ENCODE results near the gene BTBD3. TPM values are rescaled to one million over a fixed set of nuclear protein-coding genes. Genes with fewer than 3 reads are reported as not detected.

The BTBD3 gene
- total RNA-seq, 2 experiments from 2014 or later, result 0.82 TPM; not detected in 1

DNA sequence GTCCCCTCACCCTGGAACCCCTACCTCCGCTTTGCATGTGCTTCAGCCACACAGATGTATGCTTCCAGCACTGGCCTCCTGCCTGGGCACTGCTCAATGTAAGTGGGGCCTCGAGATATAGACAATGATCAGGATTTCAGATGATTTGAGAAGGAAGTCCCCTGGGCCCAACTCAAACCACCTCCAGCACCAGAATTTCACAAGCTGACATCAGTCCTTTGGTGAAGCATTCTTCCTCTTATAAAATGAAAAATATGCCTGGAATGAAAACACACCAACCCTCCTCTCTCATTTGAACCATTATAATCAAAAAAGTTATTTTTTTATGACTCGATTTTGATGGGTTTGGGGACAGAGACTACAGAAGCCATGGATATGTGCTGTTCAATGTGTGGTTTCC is 48.5 kb downstream of the BTBD3 start:
- no peak overlapping the region for H3K4me2 ChIP-seq (ENCODE audit: low read length)
- no peaks in the 10 kb centered on the region for H3K9me2 ChIP-seq (ENCODE audit: insufficient read depth, low read length)
- ChIA-PET POLR2A (no interaction called here), CTCF (ENCODE audit: unreplicated experiment) (no interaction called here)
- no peaks in the 10 kb centered on the region for H3K4me1 ChIP-seq (ENCODE audit: insufficient read depth, low read length, poor library complexity, severe bottlenecking)
- no peaks in the 10 kb centered on the region for H4K20me1 ChIP-seq (ENCODE audit: insufficient read depth, low read length)
- intact Hi-C loops (cut with micrococcal nuclease; ENCODE audit: unreplicated experiment), result no loop called here
- H3K9me3 ChIP-seq (ENCODE audit: low read length), result no peaks in the 10 kb centered on the region
- TF ChIP-seq CTCF (conservative IDR thresholded peaks at IDR 0.05; ENCODE audit: low read length) (no peak), EZH2phosphoT487 (IDR thresholded peaks at IDR 0.05; ENCODE audit: borderline replicate concordance, low read depth, low read length) (no peak)
- no TSS peak for BruUV-seq (replicated peaks)
- no peak overlapping the region for H3K27ac ChIP-seq (ENCODE audit: low read depth, low read length, poor library complexity, severe bottlenecking)
- DNase-seq (ENCODE audit: low spot score), result no peak
- no peaks in the 10 kb centered on the region for H3K36me3 ChIP-seq (ENCODE audit: insufficient read depth, low read length)
- H2AFZ ChIP-seq (ENCODE audit: low read length), result no peak overlapping the region
- no peak overlapping the region for H3K4me3 ChIP-seq (ENCODE audit: low read depth, low read length, poor library complexity, severe bottlenecking)
- no peaks in the 10 kb centered on the region for H3K79me2 ChIP-seq (ENCODE audit: insufficient read depth, low read depth, low read length)

GRCh38 chr20:11970243-11970836 is 52.6 kb downstream of the BTBD3 start:
- Histone ChIP-seq H3K9me2 (ENCODE audit: insufficient read depth, low read length) (no peaks in the 10 kb centered on the region), H3K4me2 (ENCODE audit: low read length) (no peak overlapping the region), H3K36me3 (ENCODE audit: insufficient read depth, low read length) (no peaks in the 10 kb centered on the region), H3K9me3 (ENCODE audit: low read length) (no peaks in the 10 kb centered on the region), H2AFZ (ENCODE audit: low read length) (no peak overlapping the region), H3K79me2 (ENCODE audit: insufficient read depth, low read depth, low read length) (no peaks in the 10 kb centered on the region), H3K4me1 (ENCODE audit: insufficient read depth, low read length, poor library complexity, severe bottlenecking) (no peaks in the 10 kb centered on the region), H3K4me3 (ENCODE audit: low read depth, low read length, poor library complexity, severe bottlenecking) (no peak overlapping the region), H3K27ac (ENCODE audit: low read depth, low read length, poor library complexity, severe bottlenecking) (no peak overlapping the region), H4K20me1 (ENCODE audit: insufficient read depth, low read length) (no peaks in the 10 kb centered on the region)
- DNase-seq (ENCODE audit: low spot score), result no peak
- intact Hi-C loops (cut with micrococcal nuclease; ENCODE audit: unreplicated experiment), result no loop called here
- TF ChIP-seq CTCF (conservative IDR thresholded peaks at IDR 0.05; ENCODE audit: low read length) (no peak), EZH2phosphoT487 (IDR thresholded peaks at IDR 0.05; ENCODE audit: borderline replicate concordance, low read depth, low read length) (no peak)
- no TSS peak for BruUV-seq (replicated peaks)
- ChIA-PET CTCF (ENCODE audit: unreplicated experiment) (no interaction called here), POLR2A (no interaction called here)

- POLR2A ChIA-PET, result interaction anchor here (0.6 kb wide), 1 partner anchor 1812 kb away, joined by 4 read pairs; no protein-coding TSS in a partner anchor
- intact Hi-C loops (cut with micrococcal nuclease; ENCODE audit: unreplicated experiment), result no loop called here
- CTCF ChIA-PET (ENCODE audit: unreplicated experiment), result no interaction called here
- Histone ChIP-seq H3K4me3 (ENCODE audit: low read depth, low read length, poor library complexity, severe bottlenecking) (no peak overlapping the region), H3K36me3 (ENCODE audit: insufficient read depth, low read length) (no peaks in the 10 kb centered on the region), H3K9me2 (ENCODE audit: insufficient read depth, low read length) (no peaks in the 10 kb centered on the region), H3K9me3 (ENCODE audit: low read length) (no peaks in the 10 kb centered on the region), H3K4me2 (ENCODE audit: low read length) (no peak overlapping the region), H3K27ac (ENCODE audit: low read depth, low read length, poor library complexity, severe bottlenecking) (no peak overlapping the region), H2AFZ (ENCODE audit: low read length) (no peak overlapping the region), H3K4me1 (ENCODE audit: insufficient read depth, low read length, poor library complexity, severe bottlenecking) (no peaks in the 10 kb centered on the region), H3K79me2 (ENCODE audit: insufficient read depth, low read depth, low read length) (no peaks in the 10 kb centered on the region), H4K20me1 (ENCODE audit: insufficient read depth, low read length) (no peaks in the 10 kb centered on the region)
- no peak for TF ChIP-seq CTCF (conservative IDR thresholded peaks at IDR 0.05; ENCODE audit: low read length)
- no peak for TF ChIP-seq EZH2phosphoT487 (IDR thresholded peaks at IDR 0.05; ENCODE audit: borderline replicate concordance, low read depth, low read length)
- no TSS peak for BruUV-seq (replicated peaks)
- DNase-seq (ENCODE audit: low spot score), result no peak
Observed at GRCh38 chr20:11972478-11972877, 54.8 kb downstream of the BTBD3 start.

All from OCI-LY7 (cell line).